ENCODE data around the gene SLC6A1.

SLC6A1 gene

GRCh38 chr3:10992943-10993728 lies 588 bp downstream of the SLC6A1 start:
- Histone ChIP-seq H3K27me3 (ENCODE audit: insufficient read depth, poor library complexity, severe bottlenecking) (peaks cover 39% of the 10 kb centered on the region), H3K27ac (replicated peaks) (no peak overlapping the region), H3K4me3 (replicated peaks; ENCODE audit: insufficient read depth, low read length) (no peak overlapping the region)
- no peak for DNase-seq (ENCODE audit: low read depth in 1 of 2, low spot score in 1 of 2)
- TF ChIP-seq CTCF (IDR thresholded peaks at IDR 0.05; ENCODE audit: insufficient read depth, low read length) (no peak), GABPA (IDR thresholded peaks at IDR 0.05; ENCODE audit: low read depth) (no peak), SPI1 (IDR thresholded peaks at IDR 0.05; ENCODE audit: borderline replicate concordance, low read depth) (no peak), POLR2AphosphoS5 (IDR thresholded peaks at IDR 0.05; ENCODE audit: low read depth) (no peak), REST (IDR thresholded peaks at IDR 0.05; ENCODE audit: insufficient replicate concordance, low read depth) (no peak)

- TF ChIP-seq POLR2AphosphoS5 (IDR thresholded peaks at IDR 0.05; ENCODE audit: low read depth) (no peak), CTCF (IDR thresholded peaks at IDR 0.05; ENCODE audit: insufficient read depth, low read length) (no peak), GABPA (IDR thresholded peaks at IDR 0.05; ENCODE audit: low read depth) (no peak), REST (IDR thresholded peaks at IDR 0.05; ENCODE audit: insufficient replicate concordance, low read depth) (no peak), SPI1 (IDR thresholded peaks at IDR 0.05; ENCODE audit: borderline replicate concordance, low read depth) (no peak)
- H3K27me3 ChIP-seq (ENCODE audit: insufficient read depth, poor library complexity, severe bottlenecking), result peaks cover 39% of the 10 kb centered on the region
- DNase-seq (ENCODE audit: low read depth in 1 of 2, low spot score in 1 of 2), result no peak
- no peak overlapping the region for H3K4me3 ChIP-seq (replicated peaks; ENCODE audit: insufficient read depth, low read length)
- H3K27ac ChIP-seq (replicated peaks), result no peak overlapping the region
Observed at GRCh38 chr3:10993729-10994065, 1.1 kb downstream of the SLC6A1 start.

GRCh38 chr3:10994306-10994705 lies 1.8 kb downstream of the SLC6A1 start:
- no peak for TF ChIP-seq REST (IDR thresholded peaks at IDR 0.05; ENCODE audit: insufficient replicate concordance, low read depth)
- TF ChIP-seq CTCF (IDR thresholded peaks at IDR 0.05; ENCODE audit: insufficient read depth, low read length), result no peak
- no peak for TF ChIP-seq SPI1 (IDR thresholded peaks at IDR 0.05; ENCODE audit: borderline replicate concordance, low read depth)
- TF ChIP-seq GABPA (IDR thresholded peaks at IDR 0.05; ENCODE audit: low read depth), result no peak
- TF ChIP-seq POLR2AphosphoS5 (IDR thresholded peaks at IDR 0.05; ENCODE audit: low read depth), result no peak
- Histone ChIP-seq H3K27me3 (ENCODE audit: insufficient read depth, poor library complexity, severe bottlenecking) (peaks cover 41% of the 10 kb centered on the region), H3K27ac (replicated peaks) (no peak overlapping the region), H3K4me3 (replicated peaks; ENCODE audit: insufficient read depth, low read length) (no peak overlapping the region)
- DNase-seq (ENCODE audit: low read depth in 1 of 2, low spot score in 1 of 2), result no peak

All from HL-60 (cell line).